Smooth muscle cell (in vitro differentiated cells): Measurements from ENCODE around the gene GLRX. TPM values are rescaled to one million over a fixed set of nuclear protein-coding genes. Genes with fewer than 3 reads are reported as not detected.

Source experiments
- DNase-seq: peaks from one replicate; lab custom pipeline; 2025; ENCODE audit not compliant: unreplicated experiment; lab: John Stamatoyannopoulos, UW
- H2AFZ ChIP-seq: fragments of 200-600 bp; sonication (generic); 2 replicates; pipeline ENCODE4 v1.6.0; 2016; ENCODE audit warnings: antibody characterized with exemption, low read depth, mild to moderate bottlenecking
- H3F3A ChIP-seq: fragments of 200-600 bp; sonication (generic); 2 replicates; pipeline ENCODE4 v1.6.0; 2017; ENCODE audit warnings: antibody characterized with exemption, low read depth
- H3K27ac ChIP-seq: fragments of 200-600 bp; sonication (generic); 2 replicates; pipeline ENCODE4 v1.5.1; 2016; ENCODE audit warnings: low read depth, mild to moderate bottlenecking
- H3K27me3 ChIP-seq: fragments of 200-600 bp; sonication (generic); 2 replicates; pipeline ENCODE4 v1.6.1; 2016; ENCODE audit warnings: low read depth, mild to moderate bottlenecking
- H3K36me3 ChIP-seq: fragments of 200-600 bp; sonication (generic); 2 replicates; pipeline ENCODE4 v1.5.1; 2016; ENCODE audit warnings: low read depth
- H3K4me1 ChIP-seq: fragments of 200-600 bp; sonication (generic); 2 replicates; pipeline ENCODE4 v1.5.1; 2016; ENCODE audit warnings: low read depth
- H3K4me2 ChIP-seq: fragments of 200-600 bp; sonication (generic); 2 replicates; pipeline ENCODE4 v1.6.0; 2016; ENCODE audit warnings: mild to moderate bottlenecking
- H3K4me3 ChIP-seq: fragments of 200-600 bp; sonication (generic); 2 replicates; pipeline ENCODE4 v1.5.1; 2016; ENCODE audit warnings: mild to moderate bottlenecking
- H3K79me2 ChIP-seq: fragments of 200-600 bp; sonication (generic); 2 replicates; pipeline ENCODE4 v1.6.0; 2016; ENCODE audit warnings: low read depth, mild to moderate bottlenecking
- H3K9ac ChIP-seq: fragments of 200-600 bp; sonication (generic); 2 replicates; pipeline ENCODE4 v1.6.0; 2016; ENCODE audit warnings: low read depth
- H3K9me3 ChIP-seq: fragments of 200-600 bp; sonication (generic); replicated peaks from 2 replicates; pipeline ENCODE4 v1.5.1; 2016; ENCODE audit warnings: low read depth
- H4K20me1 ChIP-seq: fragments of 200-600 bp; sonication (generic); 2 replicates; pipeline ENCODE4 v1.6.0; 2016; ENCODE audit warnings: low read depth
- WGBS: methylation state at CpG from one replicate; pipeline ENCODE4 v1.1.7; 2016; ENCODE audit warnings: low lambda C conversion rate; 5-methylcytosine and 5-hydroxymethylcytosine counted together
- polyA plus RNA-seq: library from polyadenylated mRNA; unstranded; fragments of >200 nt; fragmentation: Nextera tagmentation; extraction: Ambion mirVana; gene quantifications from 2 replicates; pipeline ENCODE4 v1.2.1, GENCODE V29; 2016
- total RNA-seq: library from RNA; depleted of rRNA; stranded (reverse); fragments of >200 nt; gene quantifications from 2 replicates; pipeline ENCODE4 v1.2.3, GENCODE V29; 2014
- TF ChIP-seq, protein P1 (sequence below): fragments of 200-600 bp; sonication (generic); IDR thresholded peaks from 2 replicates; pipeline ENCODE4 v1.5.1; 2017; ENCODE audit warnings: borderline replicate concordance, mild to moderate bottlenecking, antibody characterized with exemption; ENCODE audit not compliant: insufficient read depth, poor library complexity, severe bottlenecking

Gene GLRX
- total and polyA plus RNA-seq, 2 experiments from 2014 or later, result 50.8 to 95.7 TPM

DNA sequence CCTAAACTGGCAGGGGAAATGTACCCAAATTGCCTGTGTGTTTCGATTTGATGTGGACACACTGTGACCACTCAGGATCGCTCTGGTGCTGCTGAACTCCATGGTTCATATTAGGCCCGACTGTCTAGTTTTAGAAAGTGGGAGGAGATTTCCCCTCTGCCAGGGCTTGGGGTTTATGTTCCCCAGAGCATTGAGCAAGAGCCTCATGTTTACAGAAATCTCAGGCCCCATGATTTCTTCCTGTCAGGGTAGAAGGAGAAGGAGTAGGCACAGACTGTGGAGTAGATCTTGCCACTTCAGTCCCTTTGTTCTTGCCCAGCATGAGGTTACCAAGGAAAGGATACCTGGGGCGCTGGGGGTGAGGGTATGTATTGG is 40.8 kb upstream of the GLRX start:
- Histone ChIP-seq H3F3A (peaks cover 9% of the 10 kb centered on the region), H3K4me1 (peaks cover 34% of the 10 kb centered on the region), H3K27me3 (no peaks in the 10 kb centered on the region), H3K4me2 (no peak overlapping the region), H3K9me3 (no peaks in the 10 kb centered on the region), H3K27ac (peak overlapping the region; percentile 98), H3K4me3 (no peak overlapping the region), H3K9ac (peak overlapping the region; percentile 29), H3K79me2 (no peaks in the 10 kb centered on the region), H3K36me3 (no peaks in the 10 kb centered on the region), H4K20me1 (no peaks in the 10 kb centered on the region), H2AFZ (peak overlapping the region; percentile 15)
- no peak for DNase-seq
- WGBS, result 87% methylated on average over 4 of the region's 4 CpGs
- TF ChIP-seq, protein P1, sequence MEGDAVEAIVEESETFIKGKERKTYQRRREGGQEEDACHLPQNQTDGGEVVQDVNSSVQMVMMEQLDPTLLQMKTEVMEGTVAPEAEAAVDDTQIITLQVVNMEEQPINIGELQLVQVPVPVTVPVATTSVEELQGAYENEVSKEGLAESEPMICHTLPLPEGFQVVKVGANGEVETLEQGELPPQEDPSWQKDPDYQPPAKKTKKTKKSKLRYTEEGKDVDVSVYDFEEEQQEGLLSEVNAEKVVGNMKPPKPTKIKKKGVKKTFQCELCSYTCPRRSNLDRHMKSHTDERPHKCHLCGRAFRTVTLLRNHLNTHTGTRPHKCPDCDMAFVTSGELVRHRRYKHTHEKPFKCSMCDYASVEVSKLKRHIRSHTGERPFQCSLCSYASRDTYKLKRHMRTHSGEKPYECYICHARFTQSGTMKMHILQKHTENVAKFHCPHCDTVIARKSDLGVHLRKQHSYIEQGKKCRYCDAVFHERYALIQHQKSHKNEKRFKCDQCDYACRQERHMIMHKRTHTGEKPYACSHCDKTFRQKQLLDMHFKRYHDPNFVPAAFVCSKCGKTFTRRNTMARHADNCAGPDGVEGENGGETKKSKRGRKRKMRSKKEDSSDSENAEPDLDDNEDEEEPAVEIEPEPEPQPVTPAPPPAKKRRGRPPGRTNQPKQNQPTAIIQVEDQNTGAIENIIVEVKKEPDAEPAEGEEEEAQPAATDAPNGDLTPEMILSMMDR, result no peak

GRCh38 chr5:95862671-95863382 is 40.3 kb upstream of the GLRX start:
- H3K4me1 ChIP-seq, result peaks cover 39% of the 10 kb centered on the region
- H3K9ac ChIP-seq, result peak overlapping the region; percentile 81
- peaks cover 12% of the 10 kb centered on the region for H3F3A ChIP-seq
- peak overlapping the region; percentile 98 for H3K27ac ChIP-seq
- no peaks in the 10 kb centered on the region for H3K36me3 ChIP-seq
- peak overlapping the region; percentile 15 for H2AFZ ChIP-seq
- no peaks in the 10 kb centered on the region for H3K79me2 ChIP-seq
- 65% methylated on average over 8 of the region's 8 CpGs for WGBS
- no peak overlapping the region for H3K4me3 ChIP-seq
- H3K9me3 ChIP-seq, result no peaks in the 10 kb centered on the region
- H4K20me1 ChIP-seq, result no peaks in the 10 kb centered on the region
- peak overlapping the region; percentile 79 for H3K4me2 ChIP-seq
- TF ChIP-seq, protein P1, result no peak
- no peak for DNase-seq
- H3K27me3 ChIP-seq, result no peaks in the 10 kb centered on the region

GRCh38 chr5:95861864-95862561 is 39.5 kb upstream of the GLRX start:
- Histone ChIP-seq H3K27me3 (no peaks in the 10 kb centered on the region), H3K4me3 (peak overlapping the region; percentile 10), H3K9ac (peak overlapping the region; percentile 81), H3K9me3 (no peaks in the 10 kb centered on the region), H3K79me2 (no peaks in the 10 kb centered on the region), H3K27ac (peak overlapping the region; percentile 98), H3K36me3 (no peaks in the 10 kb centered on the region), H4K20me1 (no peaks in the 10 kb centered on the region), H3K4me1 (peaks cover 44% of the 10 kb centered on the region), H3K4me2 (peak overlapping the region; percentile 79), H3F3A (peaks cover 20% of the 10 kb centered on the region), H2AFZ (no peak overlapping the region)
- WGBS, result 42% methylated on average over 8 of the region's 8 CpGs
- DNase-seq, result no peak
- TF ChIP-seq, protein P1, result peak; percentile 8
